Muscle of back (tissue), 11 donors: ENCODE measurements around the gene AIF1L. TPM values are rescaled to one million over a fixed set of nuclear protein-coding genes. Genes with fewer than 3 reads are reported as not detected.
"Not testable (repeated sequence)": the region's sequence is repeated elsewhere in the genome, so short reads cannot be mapped to it uniquely, and the experiment has no call there.

Source experiments
- DNase-seq, 3 donors: peaks; one replicate each; pipeline versions ENCODE4 v3.0.0 to v3.0.0-alpha.2; 2013
- polyA plus RNA-seq, 10 donors: library from polyadenylated mRNA; unstranded; fragments of 120-200 nt; gene quantifications; one replicate each; pipeline ENCODE4 v1.2.1, GENCODE V29; 2013; ENCODE audit not compliant: insufficient read length in 10 of 10

AIF1L gene
- polyA plus RNA-seq, 10 donors = 22.7 to 35.1 (median 30.8) TPM

- peak in 1 of 3 donors; percentile 47 for DNase-seq
Measured at GRCh38 chr9:131097948-131098278, 1.6 kb downstream of the AIF1L start.

GRCh38 chr9:131098391-131099101 lies 2.2 kb downstream of the AIF1L start:
- DNase-seq = peak in 1 of 3 donors; percentile 58

- no peak for DNase-seq
Measured at GRCh38 chr9:131099102-131099606, 2.8 kb downstream of the AIF1L start.

- not testable (repeated sequence) for DNase-seq
Measured at GRCh38 chr9:131099845-131100244, 3.5 kb downstream of the AIF1L start.

- DNase-seq = no peak
Measured at GRCh38 chr9:131100445-131100844, 4.1 kb downstream of the AIF1L start.

GRCh38 chr9:131101207-131101964 lies 5.1 kb downstream of the AIF1L start:
- DNase-seq = no peak

- DNase-seq = no peak
Measured at GRCh38 chr9:131103024-131103423, 6.7 kb downstream of the AIF1L start.

GRCh38 chr9:131103535-131103934 lies 7.2 kb downstream of the AIF1L start:
- no peak for DNase-seq

GRCh38 chr9:131104016-131104740 lies 7.8 kb downstream of the AIF1L start:
- DNase-seq = no peak

GRCh38 chr9:131105952-131106351 lies 9.6 kb downstream of the AIF1L start:
- no peak for DNase-seq

GRCh38 chr9:131107760-131108159 lies 11.4 kb downstream of the AIF1L start:
- DNase-seq = no peak

- no peak for DNase-seq
Measured at GRCh38 chr9:131111186-131111853, 15.0 kb downstream of the AIF1L start.

- no peak for DNase-seq
Measured at GRCh38 chr9:131111854-131112311, 15.6 kb downstream of the AIF1L start.

GRCh38 chr9:131112374-131113154 lies 16.2 kb downstream of the AIF1L start:
- no peak for DNase-seq

GRCh38 chr9:131113655-131114054 lies 17.3 kb downstream of the AIF1L start:
- no peak for DNase-seq

- DNase-seq = no peak
Measured at GRCh38 chr9:131114084-131114535, 17.8 kb downstream of the AIF1L start.

- DNase-seq = not testable (repeated sequence)
Measured at GRCh38 chr9:131115360-131115742, 19.0 kb downstream of the AIF1L start.

GRCh38 chr9:131116281-131117120 lies 20.2 kb downstream of the AIF1L start:
- DNase-seq = peak in 1 of 3 donors; percentile 11

- no peak for DNase-seq
Measured at GRCh38 chr9:131117121-131117761, 20.9 kb downstream of the AIF1L start.
